AG09319 (cell line): Measurements from ENCODE around the gene DDRGK1.

ENCODE experiments used
- DNase-seq: peaks from one replicate; pipeline ENCODE4 v3.0.0-alpha.2; 2010; ENCODE audit warnings: low read depth; ENCODE audit errors: extremely low read depth
- TF ChIP-seq, protein P1 (sequence below): IDR thresholded peaks from 2 replicates; pipeline ENCODE4 v1.5.1; 2011; ENCODE audit warnings: low read depth, mild to moderate bottlenecking, inconsistent platforms, low read length, moderate library complexity

DDRGK1 gene

DNA sequence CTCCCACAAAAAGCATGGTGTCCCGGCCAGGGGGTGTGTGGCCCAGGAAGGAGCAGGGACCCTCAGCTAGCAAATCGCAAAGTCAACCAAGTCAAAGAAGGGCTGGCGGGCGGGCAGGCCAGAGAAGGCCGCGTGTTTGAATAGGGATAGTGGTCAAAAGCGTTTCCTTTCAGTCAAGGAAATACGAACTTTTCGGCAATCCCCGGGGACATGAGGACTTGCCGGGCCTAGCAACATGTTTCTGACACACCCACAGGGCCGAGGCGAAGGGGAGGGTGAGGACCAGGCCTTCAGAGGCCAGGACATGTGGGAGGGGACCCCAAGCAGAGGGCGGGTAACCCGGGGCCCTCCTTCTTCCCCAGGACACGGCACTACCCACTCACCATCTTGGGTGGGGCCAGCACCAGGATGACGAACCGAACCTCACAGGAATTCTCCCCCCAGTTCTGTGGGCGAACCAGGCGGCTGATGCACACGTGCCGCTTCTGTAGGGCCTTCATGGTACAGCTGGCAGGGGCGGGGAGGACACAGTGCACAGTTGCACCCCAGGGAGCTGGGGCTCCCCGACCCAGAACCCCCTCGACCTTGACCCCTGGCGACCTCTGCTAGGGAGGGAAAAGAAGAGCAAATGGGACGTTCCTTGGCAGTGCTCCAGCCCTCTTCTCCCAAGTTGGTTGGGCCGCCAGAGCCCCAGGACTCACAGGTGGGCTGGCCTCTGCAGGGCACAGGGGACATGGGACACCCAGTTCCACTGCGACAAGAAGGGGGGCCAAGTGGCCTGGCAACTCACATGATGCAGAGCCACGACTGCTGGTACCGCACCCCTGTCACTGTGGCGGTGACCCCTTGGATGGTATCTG is 28.9 kb upstream of the DDRGK1 start:
- DNase-seq = no peak

DNA sequence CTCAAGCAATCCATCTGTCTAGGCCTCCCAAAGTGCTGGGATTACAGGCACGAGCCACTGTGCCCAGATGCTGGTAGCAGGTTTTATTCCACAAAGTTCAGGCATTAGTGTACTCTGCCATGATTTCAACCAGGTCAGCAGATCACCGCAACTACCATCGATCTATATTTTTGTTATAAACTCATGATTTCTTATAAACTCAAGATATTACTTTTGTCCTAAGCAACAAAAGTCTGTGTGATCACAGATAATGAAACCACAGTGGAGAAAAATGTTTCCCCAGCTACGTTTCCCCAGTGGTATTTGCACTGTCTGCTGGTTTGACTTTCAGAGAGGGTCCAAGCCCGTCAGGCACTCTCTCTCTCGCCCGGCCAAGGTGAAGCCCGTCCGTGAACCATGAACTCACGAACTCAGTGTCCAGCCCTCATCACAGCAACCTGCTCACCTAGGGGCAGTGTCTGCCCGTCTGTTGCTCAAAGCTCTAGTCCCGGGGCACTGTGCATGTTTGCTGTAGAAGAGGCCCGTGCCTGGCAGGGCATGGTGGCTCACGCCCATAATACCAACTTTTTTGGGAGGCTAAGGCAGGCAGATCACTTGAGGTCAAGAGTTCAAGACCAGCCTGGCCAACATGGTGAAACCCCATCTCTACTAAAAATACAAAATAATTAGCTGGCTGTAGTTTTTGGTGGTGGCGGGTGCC is 27.6 kb upstream of the DDRGK1 start:
- no peak for DNase-seq
- TF ChIP-seq, protein P1, sequence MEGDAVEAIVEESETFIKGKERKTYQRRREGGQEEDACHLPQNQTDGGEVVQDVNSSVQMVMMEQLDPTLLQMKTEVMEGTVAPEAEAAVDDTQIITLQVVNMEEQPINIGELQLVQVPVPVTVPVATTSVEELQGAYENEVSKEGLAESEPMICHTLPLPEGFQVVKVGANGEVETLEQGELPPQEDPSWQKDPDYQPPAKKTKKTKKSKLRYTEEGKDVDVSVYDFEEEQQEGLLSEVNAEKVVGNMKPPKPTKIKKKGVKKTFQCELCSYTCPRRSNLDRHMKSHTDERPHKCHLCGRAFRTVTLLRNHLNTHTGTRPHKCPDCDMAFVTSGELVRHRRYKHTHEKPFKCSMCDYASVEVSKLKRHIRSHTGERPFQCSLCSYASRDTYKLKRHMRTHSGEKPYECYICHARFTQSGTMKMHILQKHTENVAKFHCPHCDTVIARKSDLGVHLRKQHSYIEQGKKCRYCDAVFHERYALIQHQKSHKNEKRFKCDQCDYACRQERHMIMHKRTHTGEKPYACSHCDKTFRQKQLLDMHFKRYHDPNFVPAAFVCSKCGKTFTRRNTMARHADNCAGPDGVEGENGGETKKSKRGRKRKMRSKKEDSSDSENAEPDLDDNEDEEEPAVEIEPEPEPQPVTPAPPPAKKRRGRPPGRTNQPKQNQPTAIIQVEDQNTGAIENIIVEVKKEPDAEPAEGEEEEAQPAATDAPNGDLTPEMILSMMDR = no peak

More for the DNA sequence above, 28.9 kb upstream of the DDRGK1 start:
- TF ChIP-seq, protein P1 = no peak

DNA sequence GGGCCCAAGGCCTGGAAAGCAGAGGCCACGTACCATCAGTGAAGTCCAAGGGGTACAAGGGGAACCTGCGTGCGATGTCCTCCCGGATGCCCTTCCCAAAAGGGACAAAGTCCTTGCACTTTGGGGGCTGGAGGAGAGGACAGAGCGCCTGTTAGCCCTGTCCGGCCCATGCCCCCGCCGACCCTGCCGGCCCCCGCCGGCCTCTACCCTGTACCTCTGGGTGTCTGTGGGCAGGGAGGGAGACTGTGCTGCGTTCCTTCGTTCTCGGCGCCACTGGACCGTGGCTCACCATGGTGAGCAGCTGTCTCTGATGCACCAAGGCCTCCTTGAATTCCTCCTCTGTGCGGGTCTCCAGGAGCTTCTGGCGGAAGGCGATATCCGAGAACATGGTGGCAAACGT is 26.6 kb upstream of the DDRGK1 start:
- TF ChIP-seq, protein P1 = no peak
- no peak for DNase-seq

DNA sequence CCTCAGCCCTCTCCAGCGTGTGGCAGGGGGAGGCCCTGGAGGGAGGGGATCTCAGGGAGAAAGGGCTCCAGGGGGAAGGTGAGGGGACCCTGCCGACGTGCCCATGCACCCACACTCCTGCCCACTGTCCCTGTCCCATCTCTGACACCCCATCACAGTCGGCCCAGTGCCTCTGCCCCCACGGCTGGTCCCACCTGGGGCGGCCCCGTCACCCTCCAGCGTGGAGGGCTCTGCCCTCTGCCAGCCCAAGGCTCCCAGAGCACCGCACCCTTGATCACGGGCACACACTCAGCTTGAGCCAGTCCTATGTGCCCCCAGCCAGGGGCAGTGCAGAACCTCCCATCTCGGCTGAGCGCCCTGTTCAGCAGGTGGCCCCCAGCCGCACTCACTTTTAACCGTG is 25.3 kb upstream of the DDRGK1 start:
- no peak for DNase-seq
- TF ChIP-seq, protein P1 = no peak

DNA sequence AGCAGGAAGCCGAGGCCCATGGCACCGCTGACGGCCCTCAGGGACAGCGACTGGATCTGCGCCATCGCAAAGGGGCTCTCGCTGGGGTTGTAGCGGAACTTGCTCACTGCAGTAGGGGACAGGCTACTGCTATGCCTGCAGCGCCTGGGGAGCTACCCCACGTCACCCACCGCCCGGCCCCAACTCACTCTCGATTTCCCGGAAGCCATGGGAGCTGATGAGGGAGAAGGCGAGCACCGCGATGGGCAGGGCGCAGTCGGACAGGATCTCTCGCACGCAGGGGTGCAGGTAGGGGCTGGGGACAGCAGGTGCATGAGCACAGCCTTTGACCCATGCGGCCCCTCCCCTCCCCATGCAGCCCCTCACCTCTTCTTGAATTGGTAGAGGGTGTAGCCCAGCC is 24.7 kb upstream of the DDRGK1 start:
- no peak for DNase-seq
- TF ChIP-seq, protein P1 = no peak

DNA sequence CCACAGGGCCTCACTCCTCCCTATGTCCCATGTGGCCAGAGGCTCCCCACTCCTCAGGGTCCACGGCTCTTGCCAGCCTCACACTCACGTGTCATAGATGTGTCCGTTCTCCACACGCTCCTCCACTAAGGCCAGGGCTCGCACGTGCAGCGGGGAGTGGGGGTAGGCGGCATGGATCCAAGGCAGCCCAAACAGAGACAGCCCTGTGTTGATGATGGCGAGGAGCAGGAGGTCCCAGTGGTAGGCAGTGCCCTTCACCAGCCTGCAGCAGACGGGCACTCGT is 24.2 kb upstream of the DDRGK1 start:
- no peak for DNase-seq
- TF ChIP-seq, protein P1 = no peak
